PFSK-1 (cell line): ENCODE results near the gene USPL1.

ENCODE experiments used
- POLR2AphosphoS5 ChIP-seq: IDR thresholded peaks from 2 replicates; pipeline ENCODE4 v1.6.1; 2012; ENCODE audit warnings: low read depth, mild to moderate bottlenecking, control low read depth, low read length, moderate library complexity
- REST ChIP-seq, 2 experiments: IDR thresholded peaks; 2 replicates each; pipeline versions ENCODE4 v1.6.1 to v1.8.0; 2011 to 2012; ENCODE audit warnings: low read depth in 2 of 2, low read length in 2 of 2, control low read depth in 1 of 2, inconsistent platforms in 1 of 2, mild to moderate bottlenecking in 1 of 2, moderate library complexity in 1 of 2; ENCODE audit not compliant: insufficient read depth in 1 of 2
- SIN3A ChIP-seq: IDR thresholded peaks from 2 replicates; pipeline ENCODE4 v1.6.1; 2012; ENCODE audit warnings: mild to moderate bottlenecking, low read length, moderate library complexity, borderline replicate concordance; ENCODE audit not compliant: insufficient read depth
- TAF1 ChIP-seq: IDR thresholded peaks from 2 replicates; pipeline ENCODE4 v1.6.1; 2012; ENCODE audit warnings: low read length, control low read depth, borderline replicate concordance; ENCODE audit not compliant: insufficient read depth

- TF ChIP-seq REST (IDR thresholded peaks at IDR 0.05; ENCODE audit: insufficient read depth in 1 of 2, low read depth in 2 of 2, low read length in 2 of 2) (no peak), TAF1 (no peak), SIN3A (no peak), POLR2AphosphoS5 (no peak)
Observed at GRCh38 chr13:30675717-30676116, 58.0 kb downstream of the USPL1 start.
